LNCaP clone FGC (cell line): ENCODE measurements around the gene IRF3.

ENCODE experiments used
- DNase-seq: peaks from one replicate; pipeline ENCODE4 v3.0.0-alpha.2; 2011; ENCODE audit warnings: low read depth
- H3K4me3 ChIP-seq: 2 replicates; pipeline ENCODE4 v1.5.1; 2011; ENCODE audit warnings: mild to moderate bottlenecking, low read depth, low read length, control low read depth
- CTCF ChIP-seq: IDR thresholded peaks from 2 replicates; pipeline ENCODE4 v1.5.1; 2012; ENCODE audit warnings: mild to moderate bottlenecking; ENCODE audit not compliant: control insufficient read depth, insufficient read depth; ENCODE audit errors: extremely low read depth

The IRF3 gene

DNA sequence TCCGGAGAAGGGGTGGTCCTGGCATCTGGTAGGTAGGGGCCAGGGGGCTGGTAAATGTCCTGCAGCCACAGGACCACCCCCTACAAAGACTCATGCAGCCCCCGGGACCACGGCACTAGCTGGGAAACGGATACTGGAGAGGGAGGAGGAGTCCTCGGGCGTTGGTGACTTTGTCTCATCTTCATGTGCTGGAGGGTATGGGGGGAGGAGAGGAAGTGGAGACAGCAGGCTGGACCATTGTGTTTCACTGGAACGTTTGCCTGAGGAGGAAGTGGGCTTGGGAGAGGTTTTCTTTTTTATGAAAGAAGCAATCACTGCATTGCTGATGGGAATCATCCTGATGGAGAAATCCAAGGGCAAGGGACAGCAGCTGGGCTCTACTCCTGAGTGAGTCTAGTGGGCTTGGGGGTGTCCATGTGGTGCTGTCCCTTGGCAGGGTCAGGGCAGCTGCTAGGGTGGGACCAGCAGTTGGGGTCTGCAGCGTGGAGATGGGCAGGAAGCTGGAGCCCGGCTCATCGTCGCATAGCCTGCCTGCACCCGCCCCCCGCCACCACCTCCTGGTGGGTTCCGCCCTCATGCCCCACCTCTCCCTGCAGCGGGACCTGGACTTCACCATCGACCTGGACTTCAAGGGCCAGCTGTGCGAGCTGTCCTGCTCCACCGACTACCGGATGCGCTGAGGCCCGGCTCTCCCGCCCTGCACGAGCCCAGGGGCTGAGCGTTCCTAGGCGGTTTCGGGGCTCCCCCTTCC lies 22.1 kb upstream of the IRF3 start:
- DNase-seq = no peak
- no peak for TF ChIP-seq CTCF
- no peak overlapping the region for H3K4me3 ChIP-seq

DNA sequence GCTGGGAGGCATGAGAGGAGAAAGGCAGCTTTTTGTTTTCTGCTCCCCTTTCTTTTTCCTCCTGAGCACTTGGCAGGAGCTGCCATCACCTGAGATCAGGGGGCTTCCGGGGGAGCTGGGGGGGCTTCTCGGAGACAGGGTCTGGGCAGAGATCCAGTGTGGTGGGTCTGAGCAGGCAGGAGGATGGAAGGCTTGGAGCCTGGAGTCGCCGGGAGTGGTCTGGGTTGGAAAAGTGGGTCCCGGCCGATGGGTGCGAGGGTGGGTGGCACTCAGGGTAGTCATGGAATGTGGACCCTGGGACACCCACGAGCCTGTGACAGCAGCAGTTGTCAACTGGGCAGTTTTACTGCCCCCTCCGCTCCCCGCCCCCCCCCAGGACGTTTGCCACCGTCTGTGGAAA lies 21.5 kb upstream of the IRF3 start:
- no peak overlapping the region for H3K4me3 ChIP-seq
- TF ChIP-seq CTCF = no peak
- DNase-seq = no peak

GRCh38 chr19:49686503-49687088 lies 20.9 kb upstream of the IRF3 start:
- no peak for DNase-seq
- H3K4me3 ChIP-seq = no peak overlapping the region

DNA sequence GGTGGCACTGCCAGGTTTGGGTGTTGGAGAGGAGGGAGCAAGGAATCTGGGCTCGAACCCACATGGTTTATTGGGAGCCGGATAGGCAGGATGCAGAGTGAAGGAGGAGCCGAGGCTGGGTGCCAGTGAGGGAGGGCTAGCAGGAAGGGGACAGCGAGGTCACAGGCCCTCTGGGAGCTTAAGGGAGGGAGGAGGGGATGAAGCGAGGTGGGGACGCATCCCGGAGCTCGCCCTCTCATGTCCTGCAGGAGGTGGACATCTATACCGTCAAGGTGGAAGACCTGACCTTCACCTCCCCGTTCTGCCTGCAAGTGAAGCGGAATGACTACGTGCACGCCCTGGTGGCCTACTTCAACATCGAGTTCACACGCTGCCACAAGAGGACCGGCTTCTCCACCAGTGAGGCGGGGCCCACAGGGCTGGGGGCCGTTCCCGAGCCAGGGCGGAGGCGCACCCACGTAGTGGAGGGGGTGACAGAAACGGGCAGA lies 20.2 kb upstream of the IRF3 start:
- H3K4me3 ChIP-seq = no peak overlapping the region
- no peak for DNase-seq
- no peak for TF ChIP-seq CTCF

More at GRCh38 chr19:49686503-49687088, 20.9 kb upstream of the IRF3 start:
- no peak for TF ChIP-seq CTCF

- H3K4me3 ChIP-seq = no peak overlapping the region
- no peak for TF ChIP-seq CTCF
- no peak for DNase-seq
These were observed 19.4 kb upstream of the IRF3 start for GRCh38 chr19:49684983-49685553.

GRCh38 chr19:49684251-49684982 lies 18.8 kb upstream of the IRF3 start:
- peak; percentile 67 for TF ChIP-seq CTCF
- DNase-seq = no peak
- H3K4me3 ChIP-seq = no peak overlapping the region
